K562 (cell line): ENCODE data around the gene PAQR7. TPM values are rescaled to one million over a fixed set of nuclear protein-coding genes. Genes with fewer than 3 reads are reported as not detected.

Experiments
- BCOR ChIP-seq: fragments of 450-650 bp; IDR thresholded peaks from 2 replicates; pipeline ENCODE4 v1.6.1; 2016
- BMI1 ChIP-seq: fragments of 150-350 bp; IDR thresholded peaks from 2 replicates; pipeline ENCODE4 v1.6.1; 2014; ENCODE audit warnings: low read length
- DPF2 ChIP-seq: fragments of 450-650 bp; IDR thresholded peaks from 2 replicates; pipeline ENCODE4 v1.6.1; 2016
- EP400 ChIP-seq: fragments of 450-650 bp; IDR thresholded peaks from 2 replicates; pipeline ENCODE4 v1.6.1; 2017; ENCODE audit warnings: antibody characterized with exemption, mild to moderate bottlenecking, moderate library complexity
- FOS ChIP-seq: IDR thresholded peaks from 3 replicates; pipeline ENCODE4 v1.6.1; 2011; ENCODE audit not compliant: insufficient read length; ENCODE audit errors: extremely low read depth
- HNRNPL ChIP-seq: fragments of 200-400 bp; formaldehyde crosslinking; IDR thresholded peaks from 2 replicates; pipeline ENCODE4 v1.6.1; 2017; ENCODE audit warnings: low read depth, mild to moderate bottlenecking, low read length
- HNRNPLL ChIP-seq: fragments of 200-400 bp; formaldehyde crosslinking; IDR thresholded peaks from 2 replicates; pipeline ENCODE4 v1.6.1; 2017; ENCODE audit warnings: low read length, low read depth, mild to moderate bottlenecking; ENCODE audit not compliant: poor library complexity, severe bottlenecking
- KLF13 ChIP-seq: fragments of 450-650 bp; IDR thresholded peaks from 2 replicates; pipeline ENCODE4 v1.6.1; 2016; ENCODE audit warnings: missing genetic modification characterization, low read depth, mild to moderate bottlenecking, missing compliant biosample characterization, moderate library complexity, borderline replicate concordance
- MAFK ChIP-seq: IDR thresholded peaks from 2 replicates; pipeline ENCODE4 v1.6.1; 2011; ENCODE audit warnings: low read length, improper control_type of control experiment
- MCM3 ChIP-seq: fragments of 450-650 bp; IDR thresholded peaks from 2 replicates; pipeline ENCODE4 v1.6.1; 2016
- MYBL2 ChIP-seq, 2 experiments: fragments of 450-650 bp in 1 of 2; sonication (generic) in 1 of 2; formaldehyde crosslinking in 1 of 2; IDR thresholded peaks; 2 replicates each; pipeline versions ENCODE4 v1.6.1 to v1.8.1; 2017 to 2022; ENCODE audit warnings: borderline replicate concordance in 1 of 2, inconsistent platforms in 1 of 2, low read depth in 1 of 2, mild to moderate bottlenecking in 1 of 2, missing genetic modification reagents in 1 of 2, moderate library complexity in 1 of 2
- NFIC ChIP-seq: fragments of 450-650 bp; IDR thresholded peaks from 2 replicates; pipeline ENCODE4 v1.6.1; 2017; ENCODE audit warnings: mild to moderate bottlenecking, inconsistent platforms
- NRF1 ChIP-seq, 2 experiments: fragments of 450-650 bp; IDR thresholded peaks in 1 of 2; conservative IDR thresholded peaks in 1 of 2; 2 replicates each; pipeline ENCODE4 v1.6.1; 2014; ENCODE audit warnings: mild to moderate bottlenecking in 2 of 2
- RNF2 ChIP-seq: sonication (generic); IDR thresholded peaks from 2 replicates; pipeline ENCODE4 v1.6.1; 2016
- SETDB1 ChIP-seq: IDR thresholded peaks from one replicate; pipeline ENCODE4 v1.6.1; 2012; ENCODE audit warnings: low read length, control low read depth, inconsistent platforms
- SP2 ChIP-seq: IDR thresholded peaks from 2 replicates; pipeline ENCODE4 v1.6.1; 2011; ENCODE audit warnings: mild to moderate bottlenecking, low read depth, low read length, moderate library complexity; ENCODE audit not compliant: poor library complexity, severe bottlenecking; ENCODE audit errors: extremely low read depth
- ZNF224 ChIP-seq: sonication (generic); formaldehyde crosslinking; IDR thresholded peaks from 2 replicates; pipeline ENCODE4 v1.8.0; 2022; ENCODE audit warnings: mild to moderate bottlenecking, missing genetic modification reagents
- polyA plus RNA-seq, 8 experiments: library from polyadenylated mRNA; depleted of rRNA in 4 of 8; stranded (reverse) in 5 of 8; unstranded in 3 of 8; fragments of >200 nt; fragmentation: Nextera tagmentation in 2 of 8; fragmentation: Illumina TruSeq in 1 of 8; extraction: Ambion mirVana in 2 of 8; extraction: Trizol in 1 of 8; gene quantifications; 2 replicates each; pipeline versions ENCODE4 v1.2.1 to v1.2.3, GENCODE V29; 2011 to 2014; ENCODE audit warnings: inconsistent platforms in 1 of 8, missing spikeins in 1 of 8
- total RNA-seq, 7 experiments: library from RNA; depleted of rRNA in 6 of 7; stranded (reverse); fragments of >200 nt in 6 of 7; fragmentation: Illumina TruSeq in 2 of 7; extraction: Trizol in 2 of 7; gene quantifications; 2 replicates each; pipeline versions ENCODE4 v1.2.1 to v1.2.3, GENCODE V29; 2011 to 2021; ENCODE audit warnings: low replicate concordance in 1 of 7
- TF ChIP-seq, protein P1 (sequence below): sonication (generic); formaldehyde crosslinking; IDR thresholded peaks from 2 replicates; pipeline ENCODE4 v1.8.0; 2022; ENCODE audit warnings: missing genetic modification reagents, mild to moderate bottlenecking, moderate library complexity, borderline replicate concordance
- TF ChIP-seq, protein P2 (sequence below): fragments of 450-650 bp; IDR thresholded peaks from 2 replicates; pipeline ENCODE4 v1.6.1; 2017; ENCODE audit warnings: antibody characterized with exemption, mild to moderate bottlenecking
- TF ChIP-seq, protein P3 (sequence below): sonication (generic); formaldehyde crosslinking; IDR thresholded peaks from 2 replicates; pipeline ENCODE4 v1.8.0; 2022; ENCODE audit warnings: mild to moderate bottlenecking, missing genetic modification reagents, borderline replicate concordance
- TF ChIP-seq, protein P4 (sequence below): sonication (generic); formaldehyde crosslinking; IDR thresholded peaks from 2 replicates; pipeline ENCODE4 v1.9.0; 2022; ENCODE audit warnings: mild to moderate bottlenecking, missing genetic modification reagents

The PAQR7 gene
- total and polyA plus RNA-seq, 9 of the 15 experiments (the other 6 are each of a cell fraction or from before 2014, with no cell fraction given): 1.1 to 5.2 (median 2.6) TPM

DNA sequence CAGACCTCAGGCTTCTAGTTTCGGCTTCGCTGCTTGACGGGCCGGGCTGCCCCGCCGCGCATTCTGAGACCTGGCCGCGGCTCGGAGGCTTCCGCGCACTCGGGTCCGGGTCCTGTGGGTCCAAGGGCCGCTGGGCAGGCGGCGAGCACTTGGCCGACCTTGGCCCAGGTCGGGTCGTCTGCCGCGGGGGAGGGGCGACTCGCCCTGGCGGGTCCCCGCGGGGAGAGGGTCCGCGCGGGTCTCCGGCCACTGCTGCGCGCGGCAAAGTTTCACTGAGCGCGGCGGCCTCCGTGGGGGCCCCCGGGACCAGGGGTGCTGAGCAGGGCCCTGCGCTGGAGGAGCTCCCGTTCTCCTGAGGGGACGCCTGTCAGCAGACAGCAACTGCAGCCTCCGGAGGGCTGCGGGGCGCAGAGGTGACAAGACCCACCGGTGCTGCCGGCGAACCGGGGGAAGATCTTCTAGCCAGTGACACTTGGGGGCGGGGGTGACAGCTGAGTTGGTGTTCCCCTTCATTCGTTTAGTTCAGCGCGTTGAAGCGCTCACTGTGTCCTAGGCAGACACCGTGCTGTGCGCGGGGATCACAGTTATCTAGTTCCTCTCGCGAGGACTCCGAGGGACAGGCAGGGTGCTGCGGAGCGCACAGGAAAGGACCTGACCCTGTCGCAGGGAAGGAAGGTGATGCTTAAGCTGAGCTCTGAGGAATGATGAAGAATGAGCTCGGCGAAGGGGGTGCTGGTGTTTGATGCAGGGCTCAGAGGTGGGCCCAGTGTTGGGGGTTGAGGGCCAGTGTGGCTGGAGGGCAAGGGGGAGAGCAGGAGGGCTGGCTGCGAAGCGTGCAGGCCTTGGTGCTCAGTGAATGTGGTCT lies 55.0 kb downstream of the PAQR7 start (continued):
- TF ChIP-seq, protein P1, sequence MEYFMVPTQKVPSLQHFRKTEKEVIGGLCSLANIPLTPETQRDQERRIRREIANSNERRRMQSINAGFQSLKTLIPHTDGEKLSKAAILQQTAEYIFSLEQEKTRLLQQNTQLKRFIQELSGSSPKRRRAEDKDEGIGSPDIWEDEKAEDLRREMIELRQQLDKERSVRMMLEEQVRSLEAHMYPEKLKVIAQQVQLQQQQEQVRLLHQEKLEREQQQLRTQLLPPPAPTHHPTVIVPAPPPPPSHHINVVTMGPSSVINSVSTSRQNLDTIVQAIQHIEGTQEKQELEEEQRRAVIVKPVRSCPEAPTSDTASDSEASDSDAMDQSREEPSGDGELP (CRISPR knock-in tag): peak; percentile 62; the same call in 1 of the 2 replicates
- TF ChIP-seq DPF2 (0 out of 2 replicates have a peak, but pooled peaks have one; percentile 23), BCOR (no peak), BMI1 (no peak), MCM3 (no peak), SP2 (no peak), NRF1 (conservative IDR thresholded peaks at IDR 0.05 in 1 of 2, IDR thresholded peaks at IDR 0.05 in 1 of 2) (peak; percentile 83 to 87), ZNF224 (CRISPR knock-in tag) (no peak), HNRNPL (no peak), KLF13 (tag) (no peak), HNRNPLL (peak; percentile 17), MYBL2 (IDR thresholded peaks at IDR 0.05; ENCODE audit: low read depth) (no peak), MYBL2 (CRISPR knock-in tag; IDR thresholded peaks at IDR 0.05; ENCODE audit: borderline replicate concordance) (no peak), NFIC (peak; percentile 3; the same call in 1 of the 2 replicates), MAFK (no peak), RNF2 (no peak), SETDB1 (no peak), FOS (no peak), EP400 (no peak)
- TF ChIP-seq, protein P2, sequence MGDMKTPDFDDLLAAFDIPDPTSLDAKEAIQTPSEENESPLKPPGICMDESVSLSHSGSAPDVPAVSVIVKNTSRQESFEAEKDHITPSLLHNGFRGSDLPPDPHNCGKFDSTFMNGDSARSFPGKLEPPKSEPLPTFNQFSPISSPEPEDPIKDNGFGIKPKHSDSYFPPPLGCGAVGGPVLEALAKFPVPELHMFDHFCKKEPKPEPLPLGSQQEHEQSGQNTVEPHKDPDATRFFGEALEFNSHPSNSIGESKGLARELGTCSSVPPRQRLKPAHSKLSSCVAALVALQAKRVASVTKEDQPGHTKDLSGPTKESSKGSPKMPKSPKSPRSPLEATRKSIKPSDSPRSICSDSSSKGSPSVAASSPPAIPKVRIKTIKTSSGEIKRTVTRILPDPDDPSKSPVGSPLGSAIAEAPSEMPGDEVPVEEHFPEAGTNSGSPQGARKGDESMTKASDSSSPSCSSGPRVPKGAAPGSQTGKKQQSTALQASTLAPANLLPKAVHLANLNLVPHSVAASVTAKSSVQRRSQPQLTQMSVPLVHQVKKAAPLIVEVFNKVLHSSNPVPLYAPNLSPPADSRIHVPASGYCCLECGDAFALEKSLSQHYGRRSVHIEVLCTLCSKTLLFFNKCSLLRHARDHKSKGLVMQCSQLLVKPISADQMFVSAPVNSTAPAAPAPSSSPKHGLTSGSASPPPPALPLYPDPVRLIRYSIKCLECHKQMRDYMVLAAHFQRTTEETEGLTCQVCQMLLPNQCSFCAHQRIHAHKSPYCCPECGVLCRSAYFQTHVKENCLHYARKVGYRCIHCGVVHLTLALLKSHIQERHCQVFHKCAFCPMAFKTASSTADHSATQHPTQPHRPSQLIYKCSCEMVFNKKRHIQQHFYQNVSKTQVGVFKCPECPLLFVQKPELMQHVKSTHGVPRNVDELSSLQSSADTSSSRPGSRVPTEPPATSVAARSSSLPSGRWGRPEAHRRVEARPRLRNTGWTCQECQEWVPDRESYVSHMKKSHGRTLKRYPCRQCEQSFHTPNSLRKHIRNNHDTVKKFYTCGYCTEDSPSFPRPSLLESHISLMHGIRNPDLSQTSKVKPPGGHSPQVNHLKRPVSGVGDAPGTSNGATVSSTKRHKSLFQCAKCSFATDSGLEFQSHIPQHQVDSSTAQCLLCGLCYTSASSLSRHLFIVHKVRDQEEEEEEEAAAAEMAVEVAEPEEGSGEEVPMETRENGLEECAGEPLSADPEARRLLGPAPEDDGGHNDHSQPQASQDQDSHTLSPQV: no peak; the same call in 1 of the 2 replicates
- TF ChIP-seq, protein P3, sequence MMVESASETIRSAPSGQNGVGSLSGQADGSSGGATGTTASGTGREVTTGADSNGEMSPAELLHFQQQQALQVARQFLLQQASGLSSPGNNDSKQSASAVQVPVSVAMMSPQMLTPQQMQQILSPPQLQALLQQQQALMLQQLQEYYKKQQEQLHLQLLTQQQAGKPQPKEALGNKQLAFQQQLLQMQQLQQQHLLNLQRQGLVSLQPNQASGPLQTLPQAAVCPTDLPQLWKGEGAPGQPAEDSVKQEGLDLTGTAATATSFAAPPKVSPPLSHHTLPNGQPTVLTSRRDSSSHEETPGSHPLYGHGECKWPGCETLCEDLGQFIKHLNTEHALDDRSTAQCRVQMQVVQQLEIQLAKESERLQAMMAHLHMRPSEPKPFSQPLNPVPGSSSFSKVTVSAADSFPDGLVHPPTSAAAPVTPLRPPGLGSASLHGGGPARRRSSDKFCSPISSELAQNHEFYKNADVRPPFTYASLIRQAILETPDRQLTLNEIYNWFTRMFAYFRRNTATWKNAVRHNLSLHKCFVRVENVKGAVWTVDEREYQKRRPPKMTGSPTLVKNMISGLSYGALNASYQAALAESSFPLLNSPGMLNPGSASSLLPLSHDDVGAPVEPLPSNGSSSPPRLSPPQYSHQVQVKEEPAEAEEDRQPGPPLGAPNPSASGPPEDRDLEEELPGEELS (CRISPR knock-in tag): no peak; the same call in none of the 2 replicates
- TF ChIP-seq, protein P4, sequence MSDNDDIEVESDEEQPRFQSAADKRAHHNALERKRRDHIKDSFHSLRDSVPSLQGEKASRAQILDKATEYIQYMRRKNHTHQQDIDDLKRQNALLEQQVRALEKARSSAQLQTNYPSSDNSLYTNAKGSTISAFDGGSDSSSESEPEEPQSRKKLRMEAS: no peak; the same call in 1 of the 2 replicates
